IMR-90 (cell line): Measurements from ENCODE around the gene NEO1. TPM values are rescaled to one million over a fixed set of nuclear protein-coding genes. Genes with fewer than 3 reads are reported as not detected.

Source experiments
- ATAC-seq: fragments of 200-7000 bp; cut with Tn5 transposase; 2 replicates; pipeline ENCODE4 v1.9.1; 2020; ENCODE audit warnings: low read depth, mild to moderate bottlenecking, moderate library complexity
- Bru-seq: library from RNA; stranded (reverse); fragments of 400-500 nt; gene quantifications from one replicate; lab custom pipeline; 2021; lab: Mats Ljungman, UMichigan
- BruChase-seq, 2 experiments: library from RNA; stranded (reverse); fragments of 400-500 nt; gene quantifications; one replicate each; lab custom pipeline; 2021; lab: Mats Ljungman, UMichigan
- BruUV-seq: library from RNA; stranded (reverse); fragments of 400-500 nt; replicated peaks from 2 replicates; lab custom pipeline; 2021; lab: Mats Ljungman, UMichigan
- CTCF ChIA-PET: fragments of 300-600 bp; formaldehyde crosslinking; extraction: SDS; loops from one replicate; lab custom pipeline; 2021; ENCODE audit warnings: antibody characterized with exemption; lab: Yijun Ruan, JAX
- POLR2A ChIA-PET: fragments of 300-600 bp; sonication (Branson Sonifier 250); formaldehyde crosslinking; loops from one replicate; lab custom pipeline; 2022; ENCODE audit warnings: antibody characterized with exemption; ENCODE audit not compliant: unreplicated experiment; lab: Charles Lee
- DNase-seq: peaks from one replicate; pipeline ENCODE4 v3.0.0; 2013
- H2AFZ ChIP-seq: replicated peaks from 2 replicates; pipeline ENCODE3; 2013; ENCODE audit warnings: low read length, mild to moderate bottlenecking; ENCODE audit not compliant: poor library complexity
- H2AK5ac ChIP-seq: 2 replicates; pipeline ENCODE4 v1.6.1; 2013; ENCODE audit warnings: low read depth, low read length, inconsistent platforms
- H2AK9ac ChIP-seq: replicated peaks from 2 replicates; pipeline ENCODE3; 2013; ENCODE audit warnings: mild to moderate bottlenecking, low read depth, low read length, moderate library complexity; ENCODE audit not compliant: poor library complexity
- H2BK120ac ChIP-seq: 2 replicates; pipeline ENCODE4 v1.6.1; 2013; ENCODE audit warnings: low read depth, low read length, inconsistent platforms
- H2BK15ac ChIP-seq: 3 replicates; pipeline ENCODE4 v1.6.1; 2013; ENCODE audit warnings: low read depth, low read length, inconsistent platforms
- H2BK20ac ChIP-seq: 2 replicates; pipeline ENCODE4 v1.6.1; 2013; ENCODE audit warnings: low read depth, mild to moderate bottlenecking, inconsistent platforms, low read length, moderate library complexity
- H2BK5ac ChIP-seq: 2 replicates; pipeline ENCODE4 v1.6.1; 2013; ENCODE audit warnings: mild to moderate bottlenecking, low read depth, low read length, inconsistent platforms; ENCODE audit not compliant: poor library complexity, severe bottlenecking
- H3K14ac ChIP-seq: replicated peaks from 2 replicates; pipeline ENCODE4 v1.6.1; 2013; ENCODE audit warnings: low read depth, low read length, inconsistent platforms
- H3K18ac ChIP-seq: 2 replicates; pipeline ENCODE4 v1.6.1; 2013; ENCODE audit warnings: low read depth, low read length, control low read depth
- H3K23ac ChIP-seq: 2 replicates; pipeline ENCODE4 v1.6.1; 2013; ENCODE audit warnings: low read depth, low read length, inconsistent platforms
- H3K27ac ChIP-seq: 2 replicates; pipeline ENCODE4 v1.5.1; 2013; ENCODE audit warnings: mild to moderate bottlenecking, control low read depth, low read length; ENCODE audit not compliant: insufficient read depth
- H3K27me3 ChIP-seq: 2 replicates; pipeline ENCODE4 v1.6.1; 2013; ENCODE audit warnings: low read length; ENCODE audit not compliant: control insufficient read depth, insufficient read depth
- H3K36me3 ChIP-seq: 2 replicates; pipeline ENCODE4 v1.6.1; 2013; ENCODE audit warnings: low read length, mixed read lengths; ENCODE audit not compliant: control insufficient read depth, insufficient read depth
- H3K4ac ChIP-seq: 2 replicates; pipeline ENCODE4 v1.6.1; 2013; ENCODE audit warnings: low read depth, low read length, inconsistent platforms
- H3K4me1 ChIP-seq: 2 replicates; pipeline ENCODE4 v1.6.1; 2013; ENCODE audit warnings: low read length, mixed read lengths; ENCODE audit not compliant: control insufficient read depth, insufficient read depth
- H3K4me2 ChIP-seq: 2 replicates; pipeline ENCODE4 v1.6.1; 2013; ENCODE audit warnings: low read depth, mild to moderate bottlenecking, control low read depth, low read length, moderate library complexity
- H3K4me3 ChIP-seq: 2 replicates; pipeline ENCODE4 v1.5.1; 2013; ENCODE audit warnings: low read depth, mild to moderate bottlenecking, control low read depth, low read length, moderate library complexity; ENCODE audit not compliant: insufficient read depth
- H3K56ac ChIP-seq: 2 replicates; pipeline ENCODE4 v1.6.1; 2013; ENCODE audit warnings: low read length, inconsistent platforms; ENCODE audit not compliant: insufficient read depth; ENCODE audit errors: extremely low read depth
- H3K79me1 ChIP-seq, 2 experiments: 2 replicates each; pipeline ENCODE4 v1.6.1; 2013; ENCODE audit warnings: low read length in 2 of 2, inconsistent platforms in 1 of 2, low read depth in 1 of 2
- H3K9ac ChIP-seq: 2 replicates; pipeline ENCODE4 v1.6.1; 2013; ENCODE audit warnings: low read depth, low read length, control low read depth
- H3K9me1 ChIP-seq: 2 replicates; pipeline ENCODE4 v1.6.1; 2013; ENCODE audit warnings: low read length, inconsistent platforms; ENCODE audit not compliant: insufficient read depth
- H3K9me3 ChIP-seq: 2 replicates; pipeline ENCODE4 v1.6.1; 2013; ENCODE audit warnings: low read length; ENCODE audit not compliant: control insufficient read depth, insufficient read depth
- H4K20me1 ChIP-seq: 2 replicates; pipeline ENCODE4 v1.6.1; 2013; ENCODE audit warnings: low read length, inconsistent platforms; ENCODE audit not compliant: insufficient read depth
- H4K5ac ChIP-seq: 2 replicates; pipeline ENCODE4 v1.6.1; 2013; ENCODE audit warnings: mild to moderate bottlenecking, low read depth, low read length, control low read depth
- H4K8ac ChIP-seq, 2 experiments: 2 replicates each; pipeline ENCODE4 v1.6.1; 2013; ENCODE audit warnings: low read depth in 2 of 2, low read length in 2 of 2, control low read depth in 1 of 2, inconsistent platforms in 1 of 2
- H4K91ac ChIP-seq: 2 replicates; pipeline ENCODE4 v1.6.1; 2013; ENCODE audit warnings: low read depth, low read length, inconsistent platforms; ENCODE audit not compliant: insufficient read depth
- BHLHE40 ChIP-seq: fragments of 150-350 bp; IDR thresholded peaks from 2 replicates; pipeline ENCODE4 v1.6.1; 2016; ENCODE audit warnings: mild to moderate bottlenecking, low read depth, low read length
- FOS ChIP-seq: fragments of 150-350 bp; IDR thresholded peaks from 2 replicates; pipeline ENCODE4 v1.6.1; 2016; ENCODE audit warnings: low read depth, low read length
- MAFK ChIP-seq: IDR thresholded peaks from 2 replicates; pipeline ENCODE4 v1.6.1; 2012; ENCODE audit warnings: low read depth, low read length, improper control_type of control experiment
- MAZ ChIP-seq: IDR thresholded peaks from 2 replicates; pipeline ENCODE4 v1.6.1; 2012; ENCODE audit warnings: low read depth, mild to moderate bottlenecking, low read length, improper control_type of control experiment, moderate library complexity, borderline replicate concordance
- RAD21 ChIP-seq: IDR thresholded peaks from 2 replicates; pipeline ENCODE4 v1.6.1; 2012; ENCODE audit warnings: low read length, improper control_type of control experiment
- RFX5 ChIP-seq: IDR thresholded peaks from 2 replicates; pipeline ENCODE4 v1.8.0; 2012; ENCODE audit warnings: low read depth, mild to moderate bottlenecking, low read length, moderate library complexity
- USF2 ChIP-seq: fragments of 150-350 bp; IDR thresholded peaks from 2 replicates; pipeline ENCODE4 v1.6.1; 2017; ENCODE audit warnings: mild to moderate bottlenecking, antibody characterized with exemption, low read length, low read depth
- WGBS, 2 experiments: methylation state at CpG; one replicate each; pipeline versions ENCODE4 v1.1.5 to v1.1.7; 2013; ENCODE audit warnings: missing lambda C conversion rate in 2 of 2; ENCODE audit not compliant: insufficient read length in 1 of 2; ENCODE audit errors: extremely low coverage in 2 of 2; 5-methylcytosine and 5-hydroxymethylcytosine counted together
- dilution Hi-C: fragments of 300-500 bp; cut with HindIII; formaldehyde crosslinking; loops from one replicate; pipeline ENCODE4 v1.14.3; 2018; ENCODE audit warnings: low sequenced_read_pairs; ENCODE audit not compliant: unreplicated experiment
- in situ Hi-C: fragments of 300-500 bp; cut with MboI; formaldehyde crosslinking; loops from 3 replicates; pipeline ENCODE4 v1.14.3; 2019; ENCODE audit warnings: low sequenced_read_pairs, inconsistent platforms, mixed read lengths
- intact Hi-C: fragments of 100-400 bp; cut with micrococcal nuclease; formaldehyde crosslinking; loops from 2 replicates; pipeline ENCODE4 v1.10.0; 2022
- long read RNA-seq: library from polyadenylated mRNA; unstranded; transcript quantifications from one replicate; pipeline ENCODE4 v2.0.0, GENCODE V29; 2021; ENCODE audit not compliant: unreplicated experiment
- polyA plus RNA-seq, 3 experiments: library from polyadenylated mRNA; depleted of rRNA; stranded (reverse); fragments of >200 nt; gene quantifications; 2 replicates each; pipeline ENCODE4 v1.2.3, GENCODE V29; 2012; ENCODE audit warnings: low replicate concordance in 1 of 3
- total RNA-seq: library from RNA; depleted of rRNA; stranded (reverse); fragments of >200 nt; gene quantifications from 2 replicates; pipeline ENCODE4 v1.2.3, GENCODE V29; 2012; rRNA removed

The NEO1 gene
- 16.3 and 18.3 TPM in 2 replicates for total RNA-seq
- polyA plus RNA-seq (2012; rRNA removed), result 18.5 and 19.3 TPM in 2 replicates
- polyA plus RNA-seq (2012; cell fraction: cytosol; rRNA removed), result 6.7 and 15.3 TPM in 2 replicates
- 14.0 and 17.8 TPM in 2 replicates for polyA plus RNA-seq (2012; cell fraction: nucleus; rRNA removed; ENCODE audit: low replicate concordance)
- percentile 68 among the genes with signal in this experiment for Bru-seq, nascent RNA
- percentile 58 among the genes with signal in this experiment for BruChase-seq, experiment 1, labeled RNA remaining after a 6-hour chase
- BruChase-seq, experiment 2, labeled RNA remaining after a 2-hour chase, result percentile 63 among the genes with signal in this experiment
- long read RNA-seq, partial matches to known transcripts, result 4 of 18 reads
- long read RNA-seq, other reads (novel, unspliced or antisense), result 14 of 18 reads

- Histone ChIP-seq H3K79me1 (peaks cover 0 to 27% of the 10 kb centered on the region in 2 experiments; a peak in 2 of 4 replicates), H3K9ac (peak within 1 kb of the TSS; percentile 81), H3K4me1 (peaks cover 2% of the 10 kb centered on the region; the same call in 1 of the 2 replicates), H3K36me3 (no peaks in the 10 kb centered on the region), H3K9me3 (no peaks in the 10 kb centered on the region), H3K56ac (peak within 1 kb of the TSS; percentile 29; the same call in 1 of the 2 replicates), H3K18ac (peak within 1 kb of the TSS; percentile 77), H4K8ac (peak within 1 kb of the TSS in 1 of 2 experiments; percentile 72; a peak in 2 of 4 replicates), H2AK9ac (peak within 1 kb of the TSS; percentile 75), H3K23ac (peak within 1 kb of the TSS; percentile 74), H2BK20ac (no peak within 1 kb of the TSS), H2AFZ (peak within 1 kb of the TSS; percentile 95), H2BK120ac (peak within 1 kb of the TSS; percentile 75; the same call in 1 of the 2 replicates), H3K4me3 (peak within 1 kb of the TSS; percentile 90), H3K4me2 (peak within 1 kb of the TSS; percentile 99), H2BK15ac (peak within 1 kb of the TSS; percentile 2; the same call in 1 of the 3 replicates), H3K4ac (peak within 1 kb of the TSS; percentile 77), H4K91ac (0 out of 2 replicates have a peak within 1 kb of the TSS, but pooled peaks have one; percentile 46), H3K9me1 (no peaks in the 10 kb centered on the region; the same call in 1 of the 2 replicates), H4K20me1 (peaks cover 16% of the 10 kb centered on the region; the same call in 1 of the 2 replicates), H3K14ac (peak within 1 kb of the TSS; percentile 84), H3K27me3 (peaks cover 10% of the 10 kb centered on the region), H4K5ac (peak within 1 kb of the TSS; percentile 92), H2BK5ac (peak within 1 kb of the TSS; percentile 87), H3K27ac (peak within 1 kb of the TSS; percentile 91), H2AK5ac (peak within 1 kb of the TSS; percentile 59; the same call in 1 of the 2 replicates)
- peak; percentile 70 for DNase-seq
- ChIA-PET POLR2A (no interaction called here), CTCF (interaction anchor here (0.6 kb wide), 1 partner anchor 218 kb away, joined by 3 read pairs; no protein-coding TSS in a partner anchor)
- WGBS, 2 experiments, result 1% methylated on average over 13 of the region's 108 CpGs; no CpG with 5 or more reads in 1 of the 2 experiments
- in situ Hi-C loops, result no loop called here
- dilution Hi-C loops, result no loop called here
- TF ChIP-seq USF2 (no peak), RAD21 (no peak), RFX5 (no peak), FOS (no peak), MAFK (no peak), BHLHE40 (no peak), MAZ (peak; percentile 88; the same call in 1 of the 2 replicates)
- no TSS peak for BruUV-seq
- ATAC-seq, result peak; percentile 93
- intact Hi-C loops, result loop anchor here (2.0 to 5.0 kb wide), 2 partner anchors 50 to 255 kb away; no protein-coding TSS in a partner anchor
Observed at GRCh38 chr15:73051807-73052652, at the start of gene NEO1. TSS of gene NEO1 (plus strand) at chr15:73052463. CDS start at chr15:73052676, 213 bp downstream.
